ENCODE results near the gene PTCRA.

The PTCRA gene

GRCh38 chr6:42966571-42966970 is 50.7 kb downstream of the PTCRA start:
- no peak for ATAC-seq
- TF ChIP-seq TOX (CRISPR knock-in tag; IDR thresholded peaks at IDR 0.05; ENCODE audit: borderline replicate concordance) (no peak), TSHZ2 (CRISPR knock-in tag; IDR thresholded peaks at IDR 0.05) (no peak), TCF4 (CRISPR knock-in tag; IDR thresholded peaks at IDR 0.05; ENCODE audit: borderline replicate concordance) (no peak)

GRCh38 chr6:42967228-42967627 is 51.4 kb downstream of the PTCRA start:
- no peak for ATAC-seq
- TF ChIP-seq GLIS3 (CRISPR knock-in tag; IDR thresholded peaks at IDR 0.05) (no peak), CREB5 (CRISPR knock-in tag; IDR thresholded peaks at IDR 0.05; ENCODE audit: low read depth) (no peak), POU6F1 (CRISPR knock-in tag; IDR thresholded peaks at IDR 0.05; ENCODE audit: borderline replicate concordance, low read depth) (no peak), ZFP30 (CRISPR knock-in tag; IDR thresholded peaks at IDR 0.05) (no peak), PPARA (CRISPR knock-in tag; IDR thresholded peaks at IDR 0.05; ENCODE audit: borderline replicate concordance) (no peak), CSDC2 (CRISPR knock-in tag; IDR thresholded peaks at IDR 0.05) (no peak), ZNF8 (CRISPR knock-in tag; IDR thresholded peaks at IDR 0.05) (no peak), BACH2 (CRISPR knock-in tag; IDR thresholded peaks at IDR 0.05; ENCODE audit: borderline replicate concordance) (no peak), OSR1 (CRISPR knock-in tag; IDR thresholded peaks at IDR 0.05) (no peak), CSRNP3 (CRISPR knock-in tag; IDR thresholded peaks at IDR 0.05) (no peak), ESRRG (CRISPR knock-in tag; IDR thresholded peaks at IDR 0.05) (no peak), ZNF565 (CRISPR knock-in tag; conservative IDR thresholded peaks at IDR 0.05; ENCODE audit: low read depth) (no peak), TSHZ2 (CRISPR knock-in tag; IDR thresholded peaks at IDR 0.05) (no peak), ZC3H10 (CRISPR knock-in tag; IDR thresholded peaks at IDR 0.05) (no peak)

- no peak for ATAC-seq
- TF ChIP-seq POU6F1 (CRISPR knock-in tag; IDR thresholded peaks at IDR 0.05; ENCODE audit: borderline replicate concordance, low read depth), result no peak
- TF ChIP-seq TCF4 (CRISPR knock-in tag; IDR thresholded peaks at IDR 0.05; ENCODE audit: borderline replicate concordance), result no peak
- TF ChIP-seq ISL1 (CRISPR knock-in tag; IDR thresholded peaks at IDR 0.05), result no peak
These were observed 52.4 kb downstream of the PTCRA start for GRCh38 chr6:42968126-42968701.
